Putamen (tissue), 1 donor: Measurements from ENCODE around the gene ARID1B.

ENCODE experiments used
- DNase-seq: peaks from one replicate; pipeline ENCODE4 v3.0.0-alpha.2; 2016; ENCODE audit warnings: low spot score

Gene ARID1B

DNA sequence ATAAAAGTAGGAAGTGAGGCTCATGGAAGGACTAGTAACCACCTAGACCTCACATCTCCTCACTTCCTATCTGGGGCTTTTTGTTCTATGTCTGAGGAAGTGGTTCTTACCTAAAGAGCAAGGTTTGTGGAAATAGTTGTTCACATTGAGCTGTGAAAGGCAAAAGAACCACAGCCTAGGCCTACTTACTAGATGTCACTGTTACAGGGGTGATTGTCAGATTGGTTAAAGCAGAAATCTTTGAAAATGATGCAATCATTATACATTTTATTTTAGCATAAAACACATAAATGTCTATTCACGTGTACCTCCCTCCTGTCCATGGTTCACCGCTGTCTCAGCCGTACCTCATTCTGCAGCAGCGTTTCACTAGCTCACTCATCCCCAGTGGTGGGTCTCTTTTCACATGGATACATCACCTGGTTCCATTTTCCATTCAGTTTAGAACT is 277.4 kb downstream of the ARID1B start:
- DNase-seq = no peak

DNA sequence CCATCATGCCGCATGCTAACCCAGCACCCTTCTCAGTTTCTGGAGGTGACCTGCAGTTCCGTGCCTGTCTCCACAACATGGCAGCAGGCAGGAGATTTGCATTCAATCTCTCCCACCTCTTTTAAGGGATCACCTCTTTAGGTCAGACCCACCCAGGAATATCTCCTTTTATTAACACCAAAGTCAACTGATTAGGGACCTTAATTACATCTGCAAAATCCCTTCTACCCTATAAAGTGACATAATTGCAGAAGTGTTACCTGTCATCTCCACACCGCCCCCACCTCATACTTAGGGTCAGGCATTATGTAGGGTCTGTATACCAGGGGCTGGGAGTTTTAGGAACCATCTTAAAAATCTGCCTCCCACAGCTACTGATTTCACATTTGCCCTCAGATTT is 278.7 kb downstream of the ARID1B start:
- DNase-seq = no peak

DNA sequence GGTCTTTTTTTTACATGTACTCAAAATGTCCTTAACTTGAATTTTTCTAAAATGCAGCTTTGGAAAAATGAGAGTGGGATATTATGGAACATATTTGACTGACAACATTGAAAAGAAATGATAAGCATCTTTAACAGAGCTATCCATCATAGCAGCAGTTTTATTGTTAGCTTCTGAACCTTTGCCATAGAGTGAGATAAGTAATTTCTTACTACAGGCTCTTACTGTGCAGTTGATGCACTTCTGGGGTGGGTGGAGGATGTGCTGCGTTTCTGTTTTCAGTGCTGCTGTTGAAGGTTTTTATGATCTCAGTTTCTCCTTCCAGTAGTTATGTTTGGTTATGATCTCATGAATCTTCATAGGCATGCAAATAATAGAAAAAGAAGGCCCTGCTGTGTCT is 279.1 kb downstream of the ARID1B start:
- DNase-seq = no peak

DNA sequence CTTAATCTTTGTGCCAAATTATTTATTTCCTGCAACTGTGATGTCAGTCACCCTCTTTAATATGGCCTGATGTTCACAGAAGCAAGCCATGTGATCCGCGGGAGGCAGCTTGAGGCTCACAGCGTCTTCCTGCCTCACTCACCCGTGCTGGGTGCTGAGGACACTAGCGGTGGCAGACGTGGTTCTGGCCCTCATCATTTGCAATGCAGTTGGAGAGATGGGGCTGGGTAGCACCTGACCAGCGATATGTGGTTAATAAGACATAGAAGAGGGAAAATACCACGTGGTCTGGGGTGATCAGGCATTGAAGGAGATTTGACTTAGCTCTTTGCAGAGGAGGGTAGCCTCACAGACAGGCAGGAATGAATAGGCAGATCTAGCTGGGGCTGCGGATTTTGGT is 281.4 kb downstream of the ARID1B start:
- DNase-seq = no peak

DNA sequence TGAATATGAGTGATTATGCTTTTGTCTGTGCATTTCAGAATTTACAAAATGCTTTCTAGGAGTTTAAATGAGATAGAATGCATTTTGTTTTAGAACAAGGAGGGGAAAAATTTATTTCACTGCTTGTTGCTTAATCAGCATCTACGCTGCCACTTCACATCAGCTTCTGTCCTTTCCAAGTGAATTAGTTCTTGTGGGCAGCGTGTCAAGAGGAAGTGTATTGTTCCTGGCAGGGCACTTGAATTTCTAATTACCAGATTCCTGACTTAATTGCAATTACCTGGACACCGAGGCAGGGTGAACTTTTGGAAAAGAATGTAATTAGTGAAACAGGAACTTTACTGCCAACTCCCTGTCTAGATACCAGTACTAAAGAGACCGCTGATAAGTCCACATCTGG is 282.6 kb downstream of the ARID1B start:
- no peak for DNase-seq

DNA sequence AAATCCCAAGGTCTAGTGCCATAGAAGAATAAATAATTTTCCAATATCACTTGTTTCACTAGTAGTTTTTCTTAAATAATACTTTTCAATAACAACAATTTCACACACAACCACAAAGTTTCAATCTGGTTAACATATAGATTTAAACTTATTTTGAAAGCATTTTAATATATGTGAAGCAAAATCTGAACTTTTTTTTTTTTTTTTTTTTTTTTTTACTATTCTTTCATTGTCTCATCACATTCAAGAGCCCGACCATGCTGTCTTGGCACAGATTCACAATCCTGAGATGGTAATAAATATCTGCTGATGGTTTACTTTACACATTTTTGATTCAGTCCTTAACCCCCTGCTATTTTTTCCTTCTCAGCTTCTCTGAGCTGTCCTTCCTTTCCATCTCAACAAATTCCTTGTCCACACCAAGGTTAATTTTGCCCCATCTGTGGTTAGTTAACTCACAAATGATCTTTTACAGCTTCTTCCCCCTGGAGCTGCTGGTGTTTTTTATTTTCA is 283.3 kb downstream of the ARID1B start:
- no peak for DNase-seq

DNA sequence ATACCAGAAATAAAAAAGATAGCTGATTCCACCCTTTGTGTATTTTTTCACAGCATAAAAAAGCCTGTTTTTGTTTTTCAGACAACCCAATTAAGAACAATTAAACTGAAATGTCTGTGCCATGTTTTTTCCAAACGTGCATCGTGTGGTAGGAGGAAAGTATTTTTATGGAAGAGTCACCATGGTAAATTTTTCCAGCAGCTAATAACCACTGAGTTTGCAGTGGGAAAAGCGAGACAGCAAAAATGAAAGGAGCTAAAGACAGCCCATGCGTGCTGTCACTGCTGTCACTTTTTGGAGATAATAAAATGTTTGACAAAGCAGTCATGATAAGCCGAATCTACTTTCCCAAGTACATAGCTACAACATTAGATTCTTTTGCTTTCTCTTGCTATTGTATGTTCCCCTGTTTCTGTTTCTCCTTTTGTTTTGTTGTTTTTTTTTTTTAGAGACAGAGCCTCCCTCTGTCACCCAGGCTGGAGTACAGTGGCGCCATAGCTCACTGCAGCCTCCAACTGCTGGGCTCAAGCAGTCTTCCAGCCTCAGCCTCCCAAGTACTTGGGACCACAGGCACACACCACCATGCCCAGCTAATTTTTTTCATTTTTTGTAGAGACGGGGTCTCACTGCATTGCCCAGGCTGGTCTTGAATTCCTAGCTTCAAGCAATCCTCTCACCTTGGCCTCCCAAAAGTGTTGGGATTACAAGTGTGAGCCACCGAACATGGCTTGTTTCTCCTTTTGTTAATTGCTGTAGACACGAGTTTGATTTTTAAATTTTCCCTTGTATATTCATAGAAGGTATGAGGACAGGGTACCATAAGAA is 284.8 kb downstream of the ARID1B start:
- DNase-seq = no peak

DNA sequence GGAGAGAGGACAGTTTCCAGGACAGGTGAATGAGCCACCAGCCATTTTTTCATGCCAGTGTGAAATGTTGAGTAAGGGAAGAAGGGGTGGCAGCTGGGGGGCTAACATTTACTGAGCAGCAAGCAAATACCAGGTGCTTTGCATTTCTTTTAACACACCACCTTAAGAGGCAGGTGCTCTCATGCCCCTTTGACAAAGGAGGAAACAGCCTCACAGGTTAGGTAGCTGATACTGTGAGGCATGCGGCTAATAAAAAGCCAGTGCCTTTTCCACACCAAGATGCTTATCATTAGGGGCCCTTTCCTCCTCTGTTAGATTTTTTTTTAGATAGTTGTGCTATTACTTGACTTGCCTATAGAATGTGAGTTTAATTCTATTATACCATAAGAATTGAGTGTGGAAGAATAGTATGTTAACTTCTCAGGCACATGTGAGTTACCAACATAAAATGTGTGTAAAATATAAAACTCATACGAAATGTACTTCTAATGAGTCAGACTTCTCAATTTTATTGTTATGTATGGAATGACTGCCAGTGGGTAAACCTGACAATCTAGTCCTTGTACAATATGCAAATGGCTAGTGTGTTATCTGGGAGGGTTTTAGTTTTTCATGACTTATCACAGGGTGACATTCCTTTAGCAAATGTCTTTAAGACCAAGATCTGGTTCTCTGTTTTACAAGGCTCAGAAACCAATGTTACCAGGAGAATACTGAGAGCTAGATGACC is 286.2 kb downstream of the ARID1B start:
- no peak for DNase-seq

DNA sequence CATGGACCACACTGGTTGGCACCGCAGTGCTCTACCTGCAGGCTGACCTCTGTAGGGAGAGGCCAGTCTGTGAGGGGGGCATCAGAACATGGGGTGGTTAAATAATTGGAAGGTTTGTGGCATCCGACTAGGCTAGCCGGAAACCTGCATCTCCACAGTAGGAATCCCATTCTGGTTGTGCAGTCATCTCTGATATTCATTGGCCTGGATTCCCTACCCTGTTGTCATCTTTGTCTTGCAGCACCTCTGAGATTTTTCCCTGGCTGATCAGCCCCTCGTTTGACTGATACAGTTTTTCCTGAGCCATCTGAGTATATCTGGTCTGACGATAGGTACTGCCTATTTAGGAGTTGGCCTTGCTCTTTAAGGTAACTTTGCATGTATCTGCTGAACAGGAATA is 286.7 kb downstream of the ARID1B start:
- DNase-seq = no peak

DNA sequence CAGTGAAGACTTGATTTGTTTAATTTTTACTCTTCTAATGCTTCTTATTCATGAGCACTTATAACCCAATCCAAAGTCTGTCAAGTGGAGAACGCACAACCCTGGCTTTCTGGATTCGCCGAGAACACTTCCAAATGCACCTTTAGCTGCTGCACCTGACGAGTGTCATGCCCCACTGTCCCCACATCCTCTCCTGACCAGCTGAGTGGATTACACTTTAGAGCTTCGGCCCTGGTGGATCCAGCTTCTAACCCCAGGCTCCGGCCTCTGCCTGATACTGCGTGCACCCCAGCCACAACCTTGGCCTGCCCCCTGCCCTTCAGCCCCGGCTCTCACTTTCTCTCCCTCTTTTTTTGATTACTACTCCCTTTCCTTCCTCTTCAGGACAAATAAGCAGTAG is 287.3 kb downstream of the ARID1B start:
- DNase-seq = no peak

DNA sequence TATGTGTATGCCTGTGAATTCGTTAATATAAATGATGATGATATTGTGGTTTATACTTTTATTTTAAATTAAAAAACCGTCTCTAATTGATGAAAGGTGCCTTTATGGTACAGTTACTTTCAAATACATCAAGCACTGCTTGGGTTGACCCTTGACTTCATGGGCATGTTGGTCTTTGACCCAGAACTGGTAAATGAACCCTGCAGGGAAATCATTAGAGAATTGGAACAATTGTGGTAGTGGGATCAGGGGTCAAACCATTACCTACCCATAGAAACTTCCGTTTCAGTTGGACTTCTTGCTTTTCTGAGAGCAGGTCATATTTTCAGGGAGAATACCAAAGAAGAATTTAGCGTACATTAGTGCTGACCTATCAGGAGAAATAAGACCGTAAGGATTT is 288.2 kb downstream of the ARID1B start:
- no peak for DNase-seq

DNA sequence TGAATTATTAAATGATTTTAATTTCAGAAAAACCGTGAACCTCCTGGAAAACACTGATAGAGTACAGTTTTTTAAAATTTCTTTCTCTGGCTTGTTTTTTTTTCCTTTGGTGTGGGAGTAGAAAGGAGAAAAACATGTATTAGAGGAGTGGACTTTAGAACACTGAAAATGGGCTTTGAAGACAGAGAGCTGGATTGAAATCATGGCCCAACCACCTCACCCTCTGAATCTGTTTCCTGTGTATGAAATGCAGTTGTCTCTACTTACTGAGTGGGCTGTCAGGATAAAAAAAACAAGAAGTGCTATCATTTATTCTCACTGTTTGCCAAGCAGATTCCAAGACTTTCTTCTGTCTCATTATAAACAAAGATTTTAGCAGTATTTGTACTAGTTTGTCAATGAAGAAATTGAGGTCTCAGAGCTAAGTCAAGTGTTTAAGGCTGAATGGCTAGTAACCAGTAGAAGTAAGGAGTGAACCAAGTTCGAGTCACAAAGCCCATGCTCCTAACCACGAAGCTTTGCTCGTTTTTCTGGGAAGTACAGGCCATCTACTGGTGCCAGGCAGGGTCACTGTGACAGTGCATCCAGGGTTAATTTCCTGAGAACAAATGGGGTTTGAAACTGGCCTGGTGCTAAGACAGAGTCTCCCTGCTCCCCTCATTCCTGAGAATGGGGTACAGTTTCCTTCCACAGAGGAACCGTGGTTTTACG is 289.8 kb downstream of the ARID1B start:
- DNase-seq = no peak

DNA sequence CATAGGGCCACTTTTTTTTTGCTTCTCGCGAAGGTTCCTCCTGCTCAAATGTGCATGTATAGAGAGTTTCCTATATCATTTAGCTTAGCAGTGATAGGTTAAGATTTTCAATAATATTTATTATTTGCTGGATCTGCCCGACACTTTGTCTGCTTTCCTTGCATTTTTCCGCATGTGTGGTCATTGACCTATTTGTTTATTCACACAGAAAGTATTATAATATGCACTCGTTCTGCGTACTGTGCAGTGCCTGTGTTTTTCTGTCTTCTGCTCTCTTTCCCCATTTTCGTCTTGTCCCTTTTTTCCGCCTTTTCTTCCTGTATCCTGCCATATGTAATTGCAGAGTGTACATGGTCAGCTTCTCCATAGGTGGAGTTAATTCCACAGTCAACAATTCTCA is 290.3 kb downstream of the ARID1B start:
- DNase-seq = no peak

DNA sequence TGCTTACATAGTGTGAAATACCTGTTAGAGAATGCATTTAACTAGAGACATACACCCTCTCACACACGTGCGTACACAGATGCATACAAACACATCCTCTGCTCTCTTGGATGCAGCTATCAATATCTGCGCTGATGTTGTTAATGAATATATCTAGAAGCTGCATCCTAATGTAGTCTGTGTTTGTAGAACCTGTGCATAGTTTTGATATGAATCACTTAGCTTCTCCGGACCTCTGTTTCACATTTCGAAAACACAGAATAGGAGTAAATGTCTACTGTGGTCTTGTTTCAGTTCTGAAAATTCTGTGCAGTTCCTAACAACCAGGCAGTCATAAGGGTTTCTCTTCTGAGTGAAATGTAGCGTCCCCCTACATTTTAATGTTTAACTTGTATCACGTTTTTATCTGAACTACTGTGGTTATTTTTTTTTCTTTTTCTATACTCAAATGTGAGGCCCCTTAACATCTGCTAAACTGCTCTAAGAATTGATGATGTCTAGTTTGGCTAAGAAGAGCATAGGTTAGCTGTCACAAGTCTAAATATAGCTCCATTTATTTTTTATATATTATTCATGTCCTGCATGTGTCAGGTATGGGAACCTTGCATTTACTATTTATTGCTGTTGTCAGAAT is 291.6 kb downstream of the ARID1B start:
- DNase-seq = no peak

DNA sequence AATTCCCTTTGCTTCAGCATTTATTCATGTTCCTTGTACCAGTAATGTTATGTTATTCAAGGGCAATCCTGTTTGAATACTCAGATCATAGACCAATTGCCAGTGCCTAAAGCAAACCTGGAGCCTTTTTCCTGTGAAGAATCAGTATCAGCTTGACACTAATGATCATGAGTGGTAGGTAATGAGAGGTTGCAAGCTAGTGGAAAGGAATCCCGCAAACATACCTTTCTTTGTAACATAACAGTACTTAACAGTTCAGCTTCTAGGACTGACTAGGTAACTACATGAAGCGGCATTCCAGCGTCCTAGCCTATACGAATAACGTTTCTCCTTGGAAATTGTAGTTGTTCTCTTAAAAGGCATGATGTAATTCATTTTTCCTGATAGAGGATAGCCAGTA is 292.4 kb downstream of the ARID1B start:
- DNase-seq = no peak

DNA sequence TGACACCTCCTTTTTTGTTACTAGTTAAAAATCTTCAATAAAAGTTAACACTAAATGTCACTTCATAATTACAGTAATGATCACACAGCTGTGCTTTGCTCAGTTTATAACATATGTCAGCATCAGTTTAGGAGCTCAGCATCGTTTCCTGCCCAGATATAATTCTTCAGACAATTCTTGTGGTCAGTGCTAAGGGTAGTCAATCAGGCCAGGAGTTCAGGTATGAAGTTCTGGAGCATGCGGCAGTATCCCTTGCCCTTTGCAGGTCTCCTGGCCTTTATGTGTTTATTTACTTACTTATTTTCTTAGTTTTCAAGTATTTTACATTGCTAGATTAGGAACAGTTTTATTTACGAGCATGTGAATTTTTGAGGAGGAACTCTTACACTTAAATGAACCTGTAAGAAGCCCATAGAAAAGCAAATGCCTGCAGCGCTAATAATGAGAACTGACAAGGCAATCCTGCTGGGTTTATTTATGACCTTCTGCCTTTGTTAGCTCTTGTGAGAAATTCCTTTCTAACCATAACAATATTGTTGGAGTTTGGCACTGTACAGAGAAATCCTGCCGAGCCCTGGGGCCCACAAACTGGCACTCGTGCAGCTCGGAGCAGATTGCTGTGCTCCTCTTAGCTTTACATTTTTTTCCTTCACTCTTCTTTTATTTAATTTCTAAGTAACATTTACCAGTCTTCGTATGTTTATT is 293.4 kb downstream of the ARID1B start:
- DNase-seq = no peak

DNA sequence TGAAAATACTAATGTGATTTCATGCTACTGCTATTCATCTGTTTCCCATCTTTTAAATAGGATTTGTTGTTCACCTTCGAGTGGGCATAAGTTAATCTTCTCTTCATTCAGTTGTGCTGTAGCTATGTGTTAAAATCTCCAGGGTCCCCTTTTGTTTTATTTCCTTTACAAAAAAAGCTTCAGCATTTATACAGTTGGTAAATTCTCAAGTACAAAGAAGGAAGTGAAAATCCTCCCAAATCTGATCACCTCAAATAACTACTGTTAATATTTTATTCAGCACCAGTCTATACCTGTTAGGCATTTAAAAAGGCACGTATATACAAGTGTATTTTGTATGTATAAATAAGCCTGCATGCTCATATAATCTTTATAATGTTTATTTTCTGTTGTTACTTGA is 294.9 kb downstream of the ARID1B start:
- no peak for DNase-seq

DNA sequence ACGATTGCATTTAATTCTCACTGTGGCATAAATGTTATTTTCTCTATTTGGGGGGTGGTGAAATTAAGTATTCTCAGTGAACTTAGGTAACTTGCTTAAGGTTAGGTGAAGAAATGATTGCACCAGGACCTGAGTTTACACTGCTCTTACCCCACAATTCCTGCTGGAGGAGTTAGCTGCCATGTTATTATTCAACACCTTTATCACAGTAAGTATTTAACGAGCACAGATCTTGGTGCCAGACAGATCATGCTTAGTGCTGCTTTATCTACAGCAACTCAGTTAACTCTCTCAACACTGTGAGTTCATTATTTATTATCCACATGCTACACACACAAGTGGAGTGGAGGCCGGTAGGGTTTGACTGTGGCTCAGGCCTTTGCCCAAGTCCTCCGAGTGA is 296.4 kb downstream of the ARID1B start:
- no peak for DNase-seq

DNA sequence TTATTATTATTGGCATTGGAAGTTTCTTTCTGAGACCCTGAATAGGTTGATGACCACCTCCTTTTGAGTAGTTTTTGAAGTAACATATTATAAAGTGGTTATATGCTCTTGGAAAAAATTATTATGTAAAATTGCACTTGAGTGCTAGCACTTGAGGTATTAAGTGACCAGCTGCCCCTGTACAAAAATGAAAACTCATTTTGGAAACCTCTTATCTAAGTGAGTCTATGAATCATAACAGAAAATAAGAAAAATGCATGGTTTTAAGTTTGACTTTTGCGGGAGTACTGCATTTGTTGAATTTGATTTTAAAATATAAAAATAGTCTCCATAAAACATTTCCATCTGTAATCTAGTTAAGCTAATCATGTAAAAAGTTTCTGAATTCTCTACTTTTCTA is 297.8 kb downstream of the ARID1B start:
- DNase-seq = no peak

DNA sequence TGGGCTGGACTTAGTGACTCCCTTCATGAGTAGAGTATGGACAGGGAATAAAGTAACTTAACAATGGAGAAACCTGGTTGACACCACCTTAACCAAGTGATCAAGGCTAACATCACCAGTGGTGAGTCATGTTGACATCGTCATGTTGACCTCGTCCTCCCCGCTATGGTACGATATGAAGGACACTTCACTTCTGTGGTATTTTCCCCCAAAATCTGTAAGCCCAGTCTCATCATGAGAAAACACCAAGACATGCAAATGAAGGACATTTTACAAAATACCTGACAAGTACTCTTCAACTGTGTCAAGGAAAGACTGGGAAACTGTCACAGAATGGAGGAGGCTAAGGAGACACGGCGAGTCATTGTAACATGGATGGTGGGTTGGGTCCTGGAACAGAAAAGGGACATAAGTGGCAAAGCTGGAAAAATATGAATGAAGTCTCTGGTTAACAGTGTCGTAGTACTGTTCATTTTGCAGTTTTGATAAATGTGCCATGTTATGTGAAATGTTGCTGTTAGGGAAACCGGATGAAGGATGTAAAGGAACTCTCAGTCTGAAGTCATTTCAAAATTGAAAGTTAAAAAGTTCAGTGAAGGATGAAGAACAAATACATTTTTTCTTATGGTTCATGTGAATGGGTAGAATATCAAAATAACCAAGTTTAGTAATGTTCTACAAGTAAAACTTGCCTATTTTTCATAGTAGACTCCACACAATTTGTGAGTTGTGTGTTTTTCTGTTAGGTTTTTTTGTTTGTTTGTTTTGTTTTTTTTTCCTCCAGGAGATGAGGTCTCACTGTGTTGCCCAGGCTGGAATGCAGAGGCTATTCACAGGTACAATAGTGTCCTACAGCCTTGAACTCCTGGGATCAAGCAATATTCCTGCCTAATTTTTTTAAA is 298.6 kb downstream of the ARID1B start:
- DNase-seq = no peak

DNA sequence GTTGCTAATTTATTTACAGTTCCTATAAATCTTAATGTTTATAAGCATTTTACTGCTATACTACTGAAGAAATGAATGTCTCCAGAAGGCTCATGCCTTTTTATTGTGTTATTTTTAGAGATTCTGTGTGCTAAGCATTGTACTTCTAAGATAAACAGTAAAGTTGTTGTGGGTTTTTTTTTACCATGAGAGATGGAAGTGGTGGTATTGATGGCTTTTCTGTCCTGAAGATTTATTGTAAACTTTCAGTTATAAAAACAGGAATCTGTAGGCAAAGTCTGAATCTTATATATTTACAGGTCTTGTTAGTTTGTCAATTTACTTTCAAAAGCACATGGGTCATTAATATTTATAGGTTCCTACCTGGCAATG is 299.3 kb downstream of the ARID1B start:
- no peak for DNase-seq
